PC-9 (cell line): ENCODE results near the gene MYH6.

Experiments used
- CTCF ChIP-seq: fragments of 200-600 bp; sonication (generic); conservative IDR thresholded peaks from 2 replicates; pipeline ENCODE4 v1.6.1; 2017; ENCODE audit warnings: mixed run types, antibody characterized with exemption, mild to moderate bottlenecking, moderate library complexity
- EZH2 ChIP-seq: fragments of 200-600 bp; sonication (generic); IDR thresholded peaks from 2 replicates; pipeline ENCODE4 v1.8.0; 2017; ENCODE audit warnings: antibody characterized with exemption, low read depth

- TF ChIP-seq CTCF (no peak), EZH2 (no peak)
These were observed 22.6 kb upstream of the MYH6 start for GRCh38 chr14:23430723-23431085.
